ENCODE measurements around the gene USP3. TPM values are rescaled to one million over a fixed set of nuclear protein-coding genes. Genes with fewer than 3 reads are reported as not detected.
A peak's percentile ranks its signal among the peaks of the same experiment; 100 is the strongest.

The USP3 gene
- total and polyA plus RNA-seq, 2 of the 13 experiments (the other 11 are each of a cell fraction or from before 2014, with no cell fraction given) = 14.3 to 61.2 TPM

- peak; percentile 84 for TF ChIP-seq SOX13 (IDR thresholded peaks at IDR 0.05)
- peak in 1 of 2 experiments; percentile 99; a peak in 2 of 4 replicates for TF ChIP-seq SOX13 (CRISPR knock-in tag; conservative IDR thresholded peaks at IDR 0.05 in 1 of 2, IDR thresholded peaks at IDR 0.05 in 1 of 2)
- no peak for TF ChIP-seq ZNF24 (IDR thresholded peaks at IDR 0.05)
- 0 out of 2 replicates have a peak, but pooled peaks have one; percentile 23 for TF ChIP-seq NCOA2 (CRISPR knock-in tag; IDR thresholded peaks at IDR 0.05)
- 0 out of 2 replicates have a peak, but pooled peaks have one; percentile 10 for TF ChIP-seq THAP11 (CRISPR knock-in tag; IDR thresholded peaks at IDR 0.05)
- TF ChIP-seq ZNF720 (CRISPR knock-in tag; IDR thresholded peaks at IDR 0.05) = no peak
- TF ChIP-seq ELF3 (CRISPR knock-in tag; IDR thresholded peaks at IDR 0.05) = peak; percentile 92
- no peak for TF ChIP-seq YY1 (IDR thresholded peaks at IDR 0.05; ENCODE audit: insufficient read depth, insufficient replicate concordance, low read depth, low read length)
- TF ChIP-seq DZIP1 (CRISPR knock-in tag; IDR thresholded peaks at IDR 0.05) = no peak
- no peak for TF ChIP-seq ZSCAN9 (CRISPR knock-in tag; IDR thresholded peaks at IDR 0.05; ENCODE audit: borderline replicate concordance)
- no peak for TF ChIP-seq ZNF576 (CRISPR knock-in tag; IDR thresholded peaks at IDR 0.05)
- TF ChIP-seq PRDM15 (CRISPR knock-in tag; IDR thresholded peaks at IDR 0.05) = 0 out of 2 replicates have a peak, but pooled peaks have one; percentile 17
- TF ChIP-seq CHCHD3 (CRISPR knock-in tag; IDR thresholded peaks at IDR 0.05) = no peak
- TF ChIP-seq HNRNPK (IDR thresholded peaks at IDR 0.05; ENCODE audit: low read depth, low read length, poor library complexity, severe bottlenecking) = no peak
- peak; percentile 45; the same call in 1 of the 2 replicates for TF ChIP-seq RXRB (CRISPR knock-in tag; IDR thresholded peaks at IDR 0.05; ENCODE audit: borderline replicate concordance)
- TF ChIP-seq ZBTB10 (CRISPR knock-in tag; IDR thresholded peaks at IDR 0.05; ENCODE audit: borderline replicate concordance) = no peak
- TF ChIP-seq ZNF761 (CRISPR knock-in tag; conservative IDR thresholded peaks at IDR 0.05) = no peak
- TF ChIP-seq ZNF772 (CRISPR knock-in tag; IDR thresholded peaks at IDR 0.05) = no peak
- no peak for TF ChIP-seq ZFX (CRISPR knock-in tag; IDR thresholded peaks at IDR 0.05; ENCODE audit: low read depth)
Measured at GRCh38 chr15:63514531-63514943, 10.1 kb downstream of the USP3 start (continued).

Data from HepG2 (cell line).